B cell (primary cell): ENCODE data around the gene C17orf50. TPM values are rescaled to one million over a fixed set of nuclear protein-coding genes. Genes with fewer than 3 reads are reported as not detected.

Experiments
- ATAC-seq: fragments of 200-7000 bp; cut with Tn5 transposase; one replicate; pipeline ENCODE4 v1.10.0; 2021; ENCODE audit warnings: low read depth, mild to moderate bottlenecking, moderate number of reproducible peaks, moderate library complexity
- CTCF ChIA-PET: fragments of 350-600 bp; sonication (Branson Sonifier 250); formaldehyde crosslinking; loops from one replicate; lab custom pipeline; 2021; ENCODE audit warnings: antibody characterized with exemption, inconsistent platforms; lab: Charles Lee
- POLR2A ChIA-PET: fragments of 350-600 bp; sonication (Branson Sonifier 250); formaldehyde crosslinking; loops from one replicate; lab custom pipeline; 2021; ENCODE audit warnings: antibody characterized with exemption; lab: Charles Lee
- DNase-seq: peaks from one replicate; pipeline ENCODE4 v3.0.0; 2013
- H2AFZ ChIP-seq: 2 replicates; pipeline ENCODE4 v1.6.1; 2012; ENCODE audit warnings: mild to moderate bottlenecking, low read depth, low read length; ENCODE audit not compliant: insufficient read depth, poor library complexity, severe bottlenecking
- H3K27ac ChIP-seq, 2 donors: 1 replicate in 1 of 2; 2 replicates in 1 of 2; pipeline ENCODE4 v1.5.1; 2012 to 2013; ENCODE audit warnings: low read length in 2 of 2, mild to moderate bottlenecking in 2 of 2, moderate library complexity in 1 of 2
- H3K27me3 ChIP-seq, 4 experiments: fragments of 200-600 bp in 1 of 4; sonication (generic) in 1 of 4; replicated peaks in 1 of 4; 1 replicate in 2 of 4; 2 replicates in 2 of 4; pipeline versions ENCODE4 v1.6.1 to v1.7.0; 2013 to 2016; ENCODE audit warnings: low read length in 3 of 4, mild to moderate bottlenecking in 2 of 4, mixed read lengths in 1 of 4, moderate library complexity in 1 of 4; ENCODE audit not compliant: insufficient read depth in 4 of 4, control insufficient read depth in 3 of 4; ENCODE audit errors: control extremely low read depth in 1 of 4
- H3K36me3 ChIP-seq, 2 experiments: replicated peaks in 1 of 2; 1 replicate in 1 of 2; 2 replicates in 1 of 2; pipeline versions ENCODE4 v1.6.1 to v1.7.1; 2013; ENCODE audit warnings: low read length in 1 of 2; ENCODE audit not compliant: insufficient read depth in 2 of 2, control insufficient read depth in 1 of 2; ENCODE audit errors: control extremely low read depth in 1 of 2, extremely low read depth in 1 of 2
- H3K4me1 ChIP-seq, 2 donors: fragments of 200-600 bp in 1 of 2; sonication (generic) in 1 of 2; 1 replicate in 1 of 2; 2 replicates in 1 of 2; pipeline versions ENCODE4 v1.5.1 to v1.6.1; 2013 to 2017; ENCODE audit warnings: low read length in 2 of 2; ENCODE audit not compliant: control insufficient read depth in 2 of 2, insufficient read depth in 2 of 2
- H3K4me2 ChIP-seq: replicated peaks from 2 replicates; pipeline ENCODE3; 2012; ENCODE audit warnings: mild to moderate bottlenecking, low read depth, low read length; ENCODE audit not compliant: poor library complexity, severe bottlenecking
- H3K4me3 ChIP-seq, 5 experiments: fragments of 200-600 bp in 1 of 5; sonication (generic) in 1 of 5; 1 replicate in 3 of 5; 2 replicates in 2 of 5; pipeline versions ENCODE4 v1.5.1 to v1.7.0; 2011 to 2016; ENCODE audit warnings: low read length in 4 of 5, mild to moderate bottlenecking in 4 of 5, low read depth in 2 of 5, control low read depth in 1 of 5, moderate library complexity in 1 of 5; ENCODE audit not compliant: insufficient read depth in 1 of 5; ENCODE audit errors: control extremely low read depth in 1 of 5, extremely low read depth in 1 of 5
- H3K79me2 ChIP-seq: fragments of 200-600 bp; sonication (generic); one replicate; pipeline ENCODE4 v1.6.0; 2016; ENCODE audit warnings: low read length; ENCODE audit not compliant: control insufficient read depth, insufficient read depth
- H3K9ac ChIP-seq: fragments of 200-600 bp; sonication (generic); 2 replicates; pipeline ENCODE4 v1.6.1; 2017; ENCODE audit warnings: mild to moderate bottlenecking, low read length, moderate library complexity
- H3K9me3 ChIP-seq, 3 donors: one replicate each; pipeline versions ENCODE4 v1.6.1 to v1.7.1; 2013; ENCODE audit warnings: low read length in 2 of 3; ENCODE audit not compliant: control insufficient read depth in 2 of 3, insufficient read depth in 1 of 3; ENCODE audit errors: control extremely low read depth in 1 of 3
- H4K20me1 ChIP-seq: 2 replicates; pipeline ENCODE4 v1.6.0; 2012; ENCODE audit warnings: mild to moderate bottlenecking, low read length; ENCODE audit not compliant: insufficient read depth, control insufficient read depth, poor library complexity, severe bottlenecking
- H3K27ac Mint-ChIP-seq: one replicate; pipeline ENCODE4 v1.8.0; 2021; ENCODE audit warnings: mixed read lengths
- H3K27me3 Mint-ChIP-seq: one replicate; pipeline ENCODE4 v1.8.0; 2021; ENCODE audit warnings: mixed read lengths
- H3K4me1 Mint-ChIP-seq: one replicate; pipeline ENCODE4 v1.8.0; 2021; ENCODE audit warnings: mixed read lengths
- H3K4me3 Mint-ChIP-seq: one replicate; pipeline ENCODE4 v1.8.0; 2021; ENCODE audit warnings: mixed read lengths
- H3K9me3 Mint-ChIP-seq: one replicate; pipeline ENCODE4 v1.8.0; 2022; ENCODE audit warnings: mixed read lengths; ENCODE audit not compliant: insufficient read depth
- EZH2 ChIP-seq: IDR thresholded peaks from 2 replicates; pipeline ENCODE4 v1.6.1; 2012; ENCODE audit warnings: borderline replicate concordance, low read depth, mild to moderate bottlenecking, moderate library complexity, low read length; ENCODE audit not compliant: insufficient read depth, poor library complexity, severe bottlenecking
- WGBS: methylation state at CpG from one replicate; pipeline ENCODE4 v1.1.5; 2013; ENCODE audit warnings: missing lambda C conversion rate; ENCODE audit not compliant: insufficient coverage; 5-methylcytosine and 5-hydroxymethylcytosine counted together
- intact Hi-C: fragments of 100-400 bp; cut with micrococcal nuclease; formaldehyde crosslinking; loops from one replicate; pipeline ENCODE4 v1.10.0; 2022
- polyA plus RNA-seq: library from polyadenylated mRNA; depleted of rRNA; stranded (reverse); fragments of >200 nt; gene quantifications from 2 replicates; pipeline ENCODE4 v1.2.3, GENCODE V29; 2012
- total RNA-seq, 2 donors: library from RNA; stranded (reverse); fragments of 120-200 nt in 1 of 2; gene quantifications; 1 replicate in 1 of 2; 2 replicates in 1 of 2; pipeline versions ENCODE4 v1.2.3 to v1.2.4, GENCODE V29; 2013 to 2022
- TF ChIP-seq, protein P1 (sequence below): fragments of 200-600 bp; IDR thresholded peaks from one replicate; pipeline ENCODE4 v1.8.0; 2022; ENCODE audit warnings: antibody characterized with exemption, mild to moderate bottlenecking

The C17orf50 gene
- total and polyA plus RNA-seq, 2 donors (not counting 1 experiment from before 2014, with no cell fraction given): not detected

- H3K27ac ChIP-seq: no peak overlapping the region
- CTCF ChIA-PET: interaction anchor here (3.1 kb wide), 1 partner anchor 11 kb away, joined by 12 read pairs; no protein-coding TSS in a partner anchor
- H3K79me2 ChIP-seq: no peaks in the 10 kb centered on the region
- TF ChIP-seq, protein P1, sequence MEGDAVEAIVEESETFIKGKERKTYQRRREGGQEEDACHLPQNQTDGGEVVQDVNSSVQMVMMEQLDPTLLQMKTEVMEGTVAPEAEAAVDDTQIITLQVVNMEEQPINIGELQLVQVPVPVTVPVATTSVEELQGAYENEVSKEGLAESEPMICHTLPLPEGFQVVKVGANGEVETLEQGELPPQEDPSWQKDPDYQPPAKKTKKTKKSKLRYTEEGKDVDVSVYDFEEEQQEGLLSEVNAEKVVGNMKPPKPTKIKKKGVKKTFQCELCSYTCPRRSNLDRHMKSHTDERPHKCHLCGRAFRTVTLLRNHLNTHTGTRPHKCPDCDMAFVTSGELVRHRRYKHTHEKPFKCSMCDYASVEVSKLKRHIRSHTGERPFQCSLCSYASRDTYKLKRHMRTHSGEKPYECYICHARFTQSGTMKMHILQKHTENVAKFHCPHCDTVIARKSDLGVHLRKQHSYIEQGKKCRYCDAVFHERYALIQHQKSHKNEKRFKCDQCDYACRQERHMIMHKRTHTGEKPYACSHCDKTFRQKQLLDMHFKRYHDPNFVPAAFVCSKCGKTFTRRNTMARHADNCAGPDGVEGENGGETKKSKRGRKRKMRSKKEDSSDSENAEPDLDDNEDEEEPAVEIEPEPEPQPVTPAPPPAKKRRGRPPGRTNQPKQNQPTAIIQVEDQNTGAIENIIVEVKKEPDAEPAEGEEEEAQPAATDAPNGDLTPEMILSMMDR: no peak
- TF ChIP-seq EZH2: no peak
- H2AFZ ChIP-seq: no peak overlapping the region
- Mint-ChIP-seq H3K4me1 (peaks cover 12% of the 10 kb centered on the region), H3K27me3 (peaks cover 49% of the 10 kb centered on the region), H3K4me3 (no peak overlapping the region), H3K27ac (no peak overlapping the region), H3K9me3 (no peaks in the 10 kb centered on the region)
- H3K4me1 ChIP-seq: peaks cover 4 to 10% of the 10 kb centered on the region in 2 donors
- H3K9ac ChIP-seq: no peak overlapping the region
- H3K36me3 ChIP-seq: no peaks in the 10 kb centered on the region
- POLR2A ChIA-PET: no interaction called here
- H3K4me3 ChIP-seq: no peak overlapping the region
- intact Hi-C loops: no loop called here
- no peak overlapping the region for H3K4me2 ChIP-seq
- no peaks in the 10 kb centered on the region for H4K20me1 ChIP-seq
- DNase-seq (no peak), ATAC-seq (no peak)
- WGBS: 44% methylated on average over 16 of the region's 16 CpGs
- peaks cover 0 to 49% (median 23%) of the 10 kb centered on the region in 4 experiments for H3K27me3 ChIP-seq
- H3K9me3 ChIP-seq: peaks cover 0 to 6% (median 0%) of the 10 kb centered on the region in 3 donors
Observed at GRCh38 chr17:35752471-35752870, 8.2 kb upstream of the C17orf50 start.

DNA sequence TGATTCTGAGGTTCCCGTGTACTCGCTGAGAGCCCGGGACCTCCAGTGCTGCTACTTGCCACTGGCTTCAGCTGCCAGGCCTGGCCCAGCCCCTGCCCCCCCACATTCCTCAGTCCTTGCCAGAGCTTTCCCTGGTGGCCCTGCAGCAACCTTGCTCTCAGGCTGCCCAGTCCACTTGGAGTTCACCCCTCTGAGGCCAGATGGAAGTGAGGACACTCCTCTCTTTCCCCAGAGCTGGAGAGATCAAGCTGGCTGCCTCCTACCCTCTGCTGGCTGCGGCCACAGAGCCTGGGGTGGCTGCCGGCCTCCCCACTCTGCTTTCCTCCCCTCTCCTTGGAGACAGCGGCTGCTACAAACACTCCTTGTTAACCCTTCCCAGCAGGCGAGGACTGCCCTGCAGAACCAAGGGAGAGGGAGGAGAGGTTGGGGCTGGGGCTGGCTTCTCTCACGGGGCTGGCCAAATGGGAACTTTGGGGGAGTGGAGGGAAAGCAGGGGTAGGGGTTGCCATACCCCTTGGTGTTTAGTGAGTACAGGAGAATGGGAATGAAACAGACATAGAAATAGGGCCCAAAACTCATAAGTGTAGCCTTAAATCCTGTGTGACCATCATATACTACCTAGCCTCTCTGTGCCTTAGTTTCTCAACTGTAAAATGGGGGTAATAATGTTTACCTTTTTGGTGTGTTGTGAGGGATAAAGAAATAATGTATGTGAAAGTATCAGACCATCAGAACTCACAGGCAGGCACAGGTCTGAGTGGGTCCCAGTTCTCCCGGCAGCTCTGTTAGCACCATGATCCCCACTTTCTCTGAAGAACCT is 7.5 kb upstream of the C17orf50 start, which contains the start of gene GAS2L2:
GAS2L2 (minus strand) TSS at position 295 of the 820 bp plus-strand sequence. CDS start 389 bp downstream, outside the sequence.
- Mint-ChIP-seq H3K27me3 (peaks cover 47% of the 10 kb centered on the region), H3K27ac (no peak within 1 kb of the TSS), H3K4me3 (no peak within 1 kb of the TSS), H3K9me3 (no peaks in the 10 kb centered on the region), H3K4me1 (peaks cover 12% of the 10 kb centered on the region)
- no peak for DNase-seq
- ChIA-PET POLR2A (no interaction called here), CTCF (no interaction called here)
- no peak within 1 kb of the TSS for H3K4me2 ChIP-seq
- H3K36me3 ChIP-seq: no peaks in the 10 kb centered on the region
- TF ChIP-seq EZH2: no peak
- TF ChIP-seq, protein P1: no peak
- intact Hi-C loops: no loop called here
- no peaks in the 10 kb centered on the region for H3K79me2 ChIP-seq
- H3K9me3 ChIP-seq: no peaks in the 10 kb centered on the region
- H3K27me3 ChIP-seq: peaks cover 0 to 43% (median 20%) of the 10 kb centered on the region in 4 experiments
- H4K20me1 ChIP-seq: no peaks in the 10 kb centered on the region
- no peak within 1 kb of the TSS for H3K9ac ChIP-seq
- no peak within 1 kb of the TSS for H3K27ac ChIP-seq
- WGBS: 24% methylated on average over 3 of the region's 9 CpGs
- no peak for ATAC-seq
- no peak within 1 kb of the TSS for H2AFZ ChIP-seq
- H3K4me3 ChIP-seq: no peak within 1 kb of the TSS
- H3K4me1 ChIP-seq: peaks cover 4 to 10% of the 10 kb centered on the region in 2 donors
